WTC11 (cell line): ENCODE results near the gene NUDT15.

Experiments used
- ATF3 ChIP-seq: sonication (generic); formaldehyde crosslinking; conservative IDR thresholded peaks from 2 replicates; pipeline ENCODE4 v1.8.1; 2022; ENCODE audit warnings: mild to moderate bottlenecking, missing genetic modification reagents
- CREB1 ChIP-seq: sonication (generic); formaldehyde crosslinking; IDR thresholded peaks from 2 replicates; pipeline ENCODE4 v1.8.0; 2023; ENCODE audit warnings: mild to moderate bottlenecking, missing genetic modification reagents
- CTCF ChIP-seq: fragments of 200-600 bp; IDR thresholded peaks from 2 replicates; pipeline ENCODE4 v1.8.0; 2022; ENCODE audit warnings: antibody characterized with exemption
- KAT7 ChIP-seq: sonication (generic); formaldehyde crosslinking; IDR thresholded peaks from 2 replicates; pipeline ENCODE4 v1.8.1; 2023; ENCODE audit warnings: missing genetic modification reagents, mild to moderate bottlenecking, borderline replicate concordance
- ZNF317 ChIP-seq: sonication (generic); formaldehyde crosslinking; IDR thresholded peaks from 2 replicates; pipeline ENCODE4 v1.8.1; 2023; ENCODE audit warnings: low read depth, mild to moderate bottlenecking, moderate library complexity, missing genetic modification reagents, borderline replicate concordance

DNA sequence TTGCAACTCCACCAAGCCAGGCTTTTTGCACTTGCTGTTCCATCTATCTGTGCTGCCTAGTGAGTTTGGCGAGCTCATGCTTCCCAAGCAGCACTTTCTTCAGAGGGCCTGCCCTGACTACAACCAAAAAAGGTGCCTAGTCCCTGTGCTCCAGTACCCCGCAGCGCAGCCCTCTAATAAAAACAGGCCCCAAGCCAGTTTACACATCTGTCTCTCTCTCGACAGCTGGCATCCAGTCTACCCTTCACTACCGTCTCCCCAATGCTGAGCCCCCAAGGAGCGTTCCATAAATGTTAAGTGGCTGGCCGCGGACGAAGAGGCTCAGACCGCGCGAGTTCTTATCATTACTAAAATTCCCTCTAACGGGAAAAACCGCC, 56.9 kb downstream of the NUDT15 start:
- no peak for TF ChIP-seq KAT7
- no peak for TF ChIP-seq CTCF
- TF ChIP-seq ATF3, result no peak
- TF ChIP-seq ZNF317, result no peak
- no peak for TF ChIP-seq CREB1 (CRISPR knock-in tag)
